MM.1S (cell line): Measurements from ENCODE around the gene PDLIM4.

Experiments
- DNase-seq: peaks from one replicate; pipeline ENCODE4 v3.0.0-alpha.2; 2015
- H2AFZ ChIP-seq: fragments of 300-600 bp; sonication (generic); 2 replicates; pipeline ENCODE4 v1.6.0; 2016; ENCODE audit warnings: antibody characterized with exemption, low read length
- H3F3A ChIP-seq: fragments of 300-600 bp; sonication (generic); 2 replicates; pipeline ENCODE4 v1.6.1; 2016; ENCODE audit warnings: mild to moderate bottlenecking, antibody characterized with exemption, low read length, moderate library complexity, mixed read lengths; ENCODE audit not compliant: insufficient read depth
- H3K27ac ChIP-seq: fragments of 300-600 bp; sonication (generic); 2 replicates; pipeline ENCODE4 v1.5.1; 2016; ENCODE audit warnings: mild to moderate bottlenecking, low read length
- H3K27me3 ChIP-seq: fragments of 300-600 bp; sonication (generic); replicated peaks from 2 replicates; pipeline ENCODE4 v1.6.0; 2016; ENCODE audit warnings: low read length; ENCODE audit not compliant: insufficient read depth
- H3K36me3 ChIP-seq: fragments of 300-600 bp; sonication (generic); replicated peaks from 2 replicates; pipeline ENCODE4 v1.6.1; 2016; ENCODE audit warnings: mild to moderate bottlenecking, low read length, mixed read lengths; ENCODE audit not compliant: insufficient read depth
- H3K4me1 ChIP-seq: fragments of 300-600 bp; sonication (generic); 2 replicates; pipeline ENCODE4 v1.6.1; 2016; ENCODE audit warnings: low read length, mixed read lengths
- H3K4me2 ChIP-seq: fragments of 300-600 bp; sonication (generic); 2 replicates; pipeline ENCODE4 v1.6.0; 2016; ENCODE audit warnings: low read depth, low read length
- H3K4me3 ChIP-seq: fragments of 300-600 bp; sonication (generic); 2 replicates; pipeline ENCODE4 v1.5.1; 2016; ENCODE audit warnings: low read length, mixed read lengths
- H3K79me2 ChIP-seq: fragments of 300-600 bp; sonication (generic); 2 replicates; pipeline ENCODE4 v1.6.1; 2016; ENCODE audit warnings: mixed run types, low read length, mixed read lengths
- H3K9ac ChIP-seq: fragments of 300-600 bp; sonication (generic); 2 replicates; pipeline ENCODE4 v1.6.1; 2016; ENCODE audit warnings: low read length, mixed read lengths
- H3K9me2 ChIP-seq: fragments of 300-600 bp; sonication (generic); replicated peaks from 2 replicates; pipeline ENCODE4 v1.6.1; 2016; ENCODE audit warnings: mild to moderate bottlenecking, low read length, mixed read lengths; ENCODE audit not compliant: insufficient read depth
- H3K9me3 ChIP-seq: fragments of 300-600 bp; sonication (generic); replicated peaks from 2 replicates; pipeline ENCODE4 v1.6.1; 2016; ENCODE audit warnings: mild to moderate bottlenecking, low read length, mixed read lengths; ENCODE audit not compliant: insufficient read depth
- H4K20me1 ChIP-seq: fragments of 300-600 bp; sonication (generic); 2 replicates; pipeline ENCODE4 v1.6.1; 2016; ENCODE audit warnings: mild to moderate bottlenecking, low read length, moderate library complexity, mixed read lengths; ENCODE audit not compliant: insufficient read depth
- EZH2 ChIP-seq: fragments of 300-600 bp; sonication (generic); optimal IDR thresholded peaks from 2 replicates; pipeline ENCODE3; 2017; ENCODE audit warnings: low read depth, mild to moderate bottlenecking, antibody characterized with exemption, low read length, mixed read lengths
- EZH2phosphoT487 ChIP-seq: fragments of 300-600 bp; sonication (generic); IDR thresholded peaks from 2 replicates; pipeline ENCODE4 v1.6.1; 2018; ENCODE audit warnings: antibody characterized with exemption, low read length
- TF ChIP-seq, protein P1 (sequence below): fragments of 300-600 bp; sonication (generic); IDR thresholded peaks from 2 replicates; pipeline ENCODE4 v1.5.1; 2016; ENCODE audit warnings: antibody characterized with exemption, low read length, mixed read lengths

The PDLIM4 gene

DNA sequence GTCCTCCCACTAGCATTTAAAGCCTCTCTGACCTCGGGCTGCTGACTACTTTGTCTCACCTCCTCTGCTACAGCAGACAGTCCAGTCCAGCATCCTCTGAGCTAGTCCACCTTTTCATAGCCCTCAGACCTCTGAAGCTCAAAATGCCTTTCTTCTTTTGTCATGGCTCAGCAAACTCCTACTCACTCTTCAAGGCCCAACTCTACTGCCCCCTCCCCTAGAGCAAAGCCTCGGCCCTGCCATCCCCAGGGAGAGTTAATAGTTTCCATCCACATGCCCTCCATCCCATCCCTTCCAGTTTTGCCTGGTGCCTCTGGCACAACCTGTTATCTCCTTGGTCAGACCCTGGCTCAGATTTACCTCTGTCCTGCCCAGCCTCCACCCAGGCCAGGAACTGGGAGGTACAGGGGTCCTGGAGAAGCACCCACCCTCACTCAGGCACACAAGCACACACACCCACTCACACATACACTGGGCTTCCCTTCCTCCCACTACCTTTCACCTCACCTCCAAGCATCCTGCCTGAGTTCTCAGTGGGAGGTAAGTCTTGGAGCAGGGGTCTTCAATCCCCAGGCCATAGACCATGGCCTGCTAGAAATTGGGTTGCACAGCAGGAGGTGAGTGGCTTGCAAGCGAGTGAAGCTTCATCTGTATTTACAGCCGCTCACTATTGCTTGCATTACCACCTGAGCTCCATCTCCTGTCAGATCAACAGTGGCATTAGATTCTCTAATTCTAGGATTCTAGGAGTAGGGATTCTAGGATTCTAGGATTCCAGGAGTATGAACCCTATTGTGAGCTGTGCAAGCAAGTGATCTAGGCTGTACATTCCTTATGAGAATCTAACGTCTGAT is 18.1 kb downstream of the PDLIM4 start:
- no peak overlapping the region for H3K4me3 ChIP-seq
- no peak overlapping the region for H3K4me2 ChIP-seq
- TF ChIP-seq EZH2 (no peak), EZH2phosphoT487 (no peak)
- TF ChIP-seq, protein P1, sequence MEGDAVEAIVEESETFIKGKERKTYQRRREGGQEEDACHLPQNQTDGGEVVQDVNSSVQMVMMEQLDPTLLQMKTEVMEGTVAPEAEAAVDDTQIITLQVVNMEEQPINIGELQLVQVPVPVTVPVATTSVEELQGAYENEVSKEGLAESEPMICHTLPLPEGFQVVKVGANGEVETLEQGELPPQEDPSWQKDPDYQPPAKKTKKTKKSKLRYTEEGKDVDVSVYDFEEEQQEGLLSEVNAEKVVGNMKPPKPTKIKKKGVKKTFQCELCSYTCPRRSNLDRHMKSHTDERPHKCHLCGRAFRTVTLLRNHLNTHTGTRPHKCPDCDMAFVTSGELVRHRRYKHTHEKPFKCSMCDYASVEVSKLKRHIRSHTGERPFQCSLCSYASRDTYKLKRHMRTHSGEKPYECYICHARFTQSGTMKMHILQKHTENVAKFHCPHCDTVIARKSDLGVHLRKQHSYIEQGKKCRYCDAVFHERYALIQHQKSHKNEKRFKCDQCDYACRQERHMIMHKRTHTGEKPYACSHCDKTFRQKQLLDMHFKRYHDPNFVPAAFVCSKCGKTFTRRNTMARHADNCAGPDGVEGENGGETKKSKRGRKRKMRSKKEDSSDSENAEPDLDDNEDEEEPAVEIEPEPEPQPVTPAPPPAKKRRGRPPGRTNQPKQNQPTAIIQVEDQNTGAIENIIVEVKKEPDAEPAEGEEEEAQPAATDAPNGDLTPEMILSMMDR = no peak
- no peak overlapping the region for H2AFZ ChIP-seq
- no peak for DNase-seq
- no peaks in the 10 kb centered on the region for H3K4me1 ChIP-seq
- H3K9me2 ChIP-seq = no peaks in the 10 kb centered on the region
- no peak overlapping the region for H3K9ac ChIP-seq
- H3K79me2 ChIP-seq = no peaks in the 10 kb centered on the region
- H3F3A ChIP-seq = no peaks in the 10 kb centered on the region
- H3K36me3 ChIP-seq = no peaks in the 10 kb centered on the region
- H3K27ac ChIP-seq = no peak overlapping the region
- H3K27me3 ChIP-seq = no peaks in the 10 kb centered on the region
- H4K20me1 ChIP-seq = no peaks in the 10 kb centered on the region
- H3K9me3 ChIP-seq = no peaks in the 10 kb centered on the region

DNA sequence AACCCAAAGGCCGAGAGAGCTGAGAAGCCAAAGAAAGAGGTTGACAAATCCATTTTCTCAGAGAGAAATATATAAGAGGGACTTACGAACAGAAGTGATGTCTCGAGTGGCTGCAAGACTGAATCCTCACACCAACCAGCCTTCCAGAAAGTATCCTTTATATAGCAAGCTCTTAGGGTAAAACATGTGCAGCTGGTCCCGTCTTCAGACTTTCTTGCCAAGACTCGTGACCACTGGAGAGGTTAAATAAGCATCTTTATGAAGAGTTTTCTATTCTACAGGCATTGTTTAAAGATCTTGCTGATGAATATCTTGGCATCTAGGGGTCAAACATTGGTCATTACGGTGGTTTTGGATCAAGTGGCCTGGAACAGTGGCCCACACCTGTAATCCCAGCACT is 19.8 kb downstream of the PDLIM4 start:
- Histone ChIP-seq H3K27ac (no peak overlapping the region), H4K20me1 (no peaks in the 10 kb centered on the region), H3K4me3 (no peak overlapping the region), H3K4me2 (no peak overlapping the region), H3F3A (no peaks in the 10 kb centered on the region), H3K79me2 (no peaks in the 10 kb centered on the region), H3K9ac (no peak overlapping the region), H3K27me3 (no peaks in the 10 kb centered on the region), H3K36me3 (no peaks in the 10 kb centered on the region), H3K9me3 (no peaks in the 10 kb centered on the region), H3K4me1 (no peaks in the 10 kb centered on the region), H3K9me2 (no peaks in the 10 kb centered on the region), H2AFZ (no peak overlapping the region)
- DNase-seq = no peak
- no peak for TF ChIP-seq EZH2
- TF ChIP-seq, protein P1 = no peak

DNA sequence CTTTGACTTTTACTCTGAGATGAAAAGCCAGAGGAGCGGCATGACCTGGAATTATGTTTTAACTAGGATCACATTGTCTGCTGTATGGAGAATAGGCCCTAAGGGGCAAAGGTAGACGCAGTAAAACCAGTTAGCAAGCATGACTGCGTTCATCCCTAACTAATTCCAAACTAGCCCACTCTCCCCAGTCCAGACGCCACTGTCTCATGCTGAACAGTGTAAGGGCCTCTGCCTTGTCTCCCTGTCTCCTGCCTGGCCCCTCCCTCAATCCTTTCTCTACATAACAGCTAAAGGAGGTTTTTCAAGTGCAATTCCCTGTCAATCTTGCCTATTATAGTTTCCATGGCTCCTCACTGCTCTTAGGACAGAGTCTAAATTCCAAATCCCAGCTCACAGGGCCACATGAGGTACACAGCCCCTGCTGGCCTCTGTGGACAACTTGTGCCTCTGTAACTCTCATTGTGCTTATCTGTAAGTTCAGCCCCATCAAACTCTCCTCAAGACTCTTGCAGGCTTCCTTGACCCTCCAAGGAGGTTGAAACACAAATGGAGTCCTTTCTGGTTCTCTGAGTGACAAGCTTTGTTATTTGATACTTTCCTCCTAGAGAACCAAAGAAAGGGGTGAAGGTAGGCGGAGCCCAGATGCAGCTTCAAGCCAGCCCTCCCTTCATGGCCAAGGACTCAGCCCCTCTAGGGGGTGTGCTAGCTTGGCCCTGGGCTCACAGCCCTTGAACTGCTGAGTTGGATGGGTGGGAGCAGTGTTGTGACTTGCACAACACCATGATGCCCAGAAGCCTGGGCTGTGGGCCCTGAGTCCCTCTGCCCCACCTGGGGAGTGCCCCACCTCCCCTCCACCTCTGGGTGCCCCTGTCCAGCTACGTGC is 20.7 kb downstream of the PDLIM4 start:
- H3K4me1 ChIP-seq = no peaks in the 10 kb centered on the region
- H3K79me2 ChIP-seq = no peaks in the 10 kb centered on the region
- DNase-seq = no peak
- no peaks in the 10 kb centered on the region for H3K9me2 ChIP-seq
- no peak overlapping the region for H2AFZ ChIP-seq
- H3K27me3 ChIP-seq = no peaks in the 10 kb centered on the region
- H3K27ac ChIP-seq = no peak overlapping the region
- no peaks in the 10 kb centered on the region for H3K9me3 ChIP-seq
- H4K20me1 ChIP-seq = no peaks in the 10 kb centered on the region
- H3K36me3 ChIP-seq = no peaks in the 10 kb centered on the region
- no peaks in the 10 kb centered on the region for H3F3A ChIP-seq
- no peak overlapping the region for H3K4me2 ChIP-seq
- H3K4me3 ChIP-seq = no peak overlapping the region
- TF ChIP-seq EZH2 (no peak), EZH2phosphoT487 (no peak)
- TF ChIP-seq, protein P1 = no peak
- H3K9ac ChIP-seq = no peak overlapping the region
